ENCODE data around the gene EPHA6. TPM values are rescaled to one million over a fixed set of nuclear protein-coding genes. Genes with fewer than 3 reads are reported as not detected.

EPHA6 gene
- total RNA-seq, 1 experiment from 2014 or later = not detected

DNA sequence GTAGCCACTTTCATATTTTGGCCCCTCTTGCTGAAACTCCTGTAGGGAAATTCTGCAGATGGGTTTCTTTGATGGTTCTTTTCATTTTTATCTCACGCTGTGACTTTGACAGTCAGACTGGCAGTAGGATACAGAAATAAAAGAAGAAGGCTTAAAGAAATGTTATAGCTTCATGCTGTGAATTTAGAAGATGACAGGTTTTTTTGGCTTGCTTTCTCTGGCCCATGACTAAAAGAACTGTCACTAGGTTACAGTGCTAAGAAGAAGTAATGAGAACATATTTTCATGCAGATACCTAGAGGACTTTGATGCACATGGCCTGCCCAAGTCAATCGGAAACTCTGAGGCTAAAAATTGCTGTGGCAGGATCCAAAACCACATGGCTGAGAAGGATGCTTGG, 334.5 kb downstream of the EPHA6 start:
- no peak for DNase-seq (ENCODE audit: low read depth)

DNA sequence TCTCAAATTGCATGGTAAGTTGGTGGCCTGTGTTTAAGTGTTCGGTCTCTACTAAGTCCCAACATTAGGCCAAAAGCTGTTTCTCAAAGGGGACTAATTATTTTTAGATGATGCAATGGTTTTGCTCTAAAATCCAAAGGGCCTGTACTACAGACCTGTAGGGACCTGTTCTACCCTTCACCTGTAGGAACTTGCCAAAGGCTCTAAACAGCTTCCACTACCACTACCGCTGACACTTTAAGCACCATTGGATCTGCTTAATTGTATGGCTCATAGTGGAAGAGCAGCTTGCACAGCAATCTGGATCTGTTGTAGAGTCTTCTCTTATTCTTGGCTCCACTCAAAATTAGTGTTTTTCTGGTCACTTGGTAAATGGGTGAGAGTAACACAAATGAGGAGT, 346.8 kb downstream of the EPHA6 start:
- DNase-seq (ENCODE audit: low read depth) = no peak

DNA sequence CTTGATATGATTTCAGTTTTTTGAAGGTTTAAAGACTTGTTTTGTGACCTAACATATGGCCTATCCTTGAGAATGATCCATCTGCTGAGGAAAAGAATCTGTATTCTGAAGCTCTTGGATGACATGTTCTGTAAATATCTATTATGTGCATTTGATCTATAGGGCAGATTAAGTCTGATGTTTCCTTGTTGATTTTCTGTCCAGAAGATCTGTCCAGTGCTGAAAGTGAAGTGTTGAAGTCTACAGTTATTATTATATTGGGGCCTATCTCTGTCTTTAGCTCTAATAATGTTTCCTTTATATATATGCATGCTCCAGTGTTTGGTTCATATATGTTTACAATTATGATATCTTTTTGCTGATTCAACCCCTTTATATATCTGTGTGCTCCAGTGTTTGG, 362.8 kb downstream of the EPHA6 start:
- DNase-seq (ENCODE audit: low read depth) = no peak

DNA sequence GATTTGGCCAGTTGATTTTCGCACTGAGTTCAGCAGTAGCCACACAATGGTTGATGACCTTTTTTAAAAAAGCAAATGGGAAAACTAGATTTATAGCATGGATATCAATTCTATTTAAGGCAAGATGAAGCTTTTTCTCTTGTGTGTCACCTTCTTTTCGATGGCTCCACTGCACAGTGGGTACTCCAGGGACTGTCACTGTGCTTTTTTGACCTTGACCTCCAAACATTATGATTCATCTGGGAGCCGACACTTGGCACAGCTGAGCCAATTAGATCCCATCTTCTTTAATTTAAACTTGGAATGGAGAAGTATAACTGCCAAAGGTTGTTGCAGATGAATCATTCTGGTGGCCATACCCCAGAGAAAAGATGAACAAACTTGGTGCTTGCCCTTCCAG, 367.3 kb downstream of the EPHA6 start:
- DNase-seq (ENCODE audit: low read depth) = no peak

DNA sequence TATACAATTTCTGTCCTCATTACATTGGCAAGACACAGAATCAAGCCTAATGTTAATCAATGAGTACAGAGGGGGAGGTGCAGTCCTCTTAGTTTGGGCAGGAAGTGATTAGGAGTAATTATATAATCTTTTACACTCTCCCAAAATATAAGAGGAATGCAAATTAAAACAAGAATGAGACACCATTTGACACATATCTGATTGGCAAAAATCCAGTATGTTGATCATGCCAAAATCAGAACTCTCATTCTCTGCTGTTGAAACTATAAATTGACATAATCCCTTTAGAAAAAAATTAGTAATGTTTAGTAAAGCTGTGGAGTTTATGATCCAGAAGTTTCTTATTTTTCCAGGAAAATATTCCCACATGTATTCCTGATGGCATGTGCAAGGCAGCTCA, 373.4 kb downstream of the EPHA6 start:
- DNase-seq (ENCODE audit: low read depth) = no peak

DNA sequence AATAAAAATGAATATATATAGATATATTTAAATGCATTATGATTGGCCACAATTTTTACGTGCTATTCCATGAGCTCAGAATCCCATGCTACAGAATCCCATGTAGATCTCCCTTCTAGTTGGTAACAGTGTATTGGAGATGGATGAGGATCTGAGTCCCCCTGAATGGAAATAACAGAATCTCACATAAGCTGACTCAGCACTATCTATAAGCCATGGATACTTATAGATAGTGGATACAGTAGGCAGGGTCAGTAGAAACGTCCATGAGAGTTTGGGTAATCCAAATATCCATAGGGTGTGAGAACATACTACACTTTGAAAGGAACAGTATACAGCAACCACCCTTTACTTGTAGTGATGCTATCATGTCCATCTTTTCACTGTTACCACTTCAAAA, 375.4 kb downstream of the EPHA6 start:
- no peak for DNase-seq (ENCODE audit: low read depth)

DNA sequence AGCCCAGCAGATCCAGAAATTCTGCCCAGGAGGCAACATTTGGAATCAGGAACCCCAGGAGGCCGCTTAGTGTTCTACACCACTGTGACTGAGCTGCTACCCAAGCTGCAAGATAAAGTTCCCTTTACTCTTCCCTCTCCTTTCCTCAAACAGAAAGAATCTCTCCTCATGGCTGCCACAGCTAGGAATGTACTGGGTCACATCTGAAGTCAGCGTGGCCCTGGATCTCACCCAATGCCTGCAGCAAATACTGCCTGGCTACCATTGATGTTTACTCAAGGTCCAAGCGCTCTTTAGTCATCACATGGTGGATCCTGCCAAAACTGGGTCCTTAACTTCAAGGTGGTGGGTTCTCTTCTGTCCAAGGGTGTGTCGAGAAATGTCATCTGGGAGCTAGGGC, 382.7 kb downstream of the EPHA6 start:
- DNase-seq (ENCODE audit: low read depth) = no peak

DNA sequence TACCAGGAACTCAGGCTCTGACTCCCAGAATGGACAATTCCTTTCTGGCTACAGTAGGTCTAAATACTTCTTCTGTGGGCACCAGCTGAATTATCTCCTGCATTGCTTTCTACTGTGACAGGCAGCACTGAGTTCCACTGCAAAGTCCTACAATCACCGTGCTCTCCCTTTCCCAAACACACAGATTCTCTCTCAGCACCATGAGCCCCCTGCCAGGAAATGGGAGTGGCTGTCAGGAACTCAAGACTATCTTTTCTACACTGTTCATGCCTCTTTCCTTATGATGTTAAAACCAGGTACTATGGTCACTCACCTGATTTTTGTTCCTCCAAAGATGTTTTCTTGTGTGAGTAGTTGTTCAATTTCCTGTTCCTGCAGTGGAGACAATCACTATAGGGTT, 383.4 kb downstream of the EPHA6 start:
- DNase-seq (ENCODE audit: low read depth) = no peak

DNA sequence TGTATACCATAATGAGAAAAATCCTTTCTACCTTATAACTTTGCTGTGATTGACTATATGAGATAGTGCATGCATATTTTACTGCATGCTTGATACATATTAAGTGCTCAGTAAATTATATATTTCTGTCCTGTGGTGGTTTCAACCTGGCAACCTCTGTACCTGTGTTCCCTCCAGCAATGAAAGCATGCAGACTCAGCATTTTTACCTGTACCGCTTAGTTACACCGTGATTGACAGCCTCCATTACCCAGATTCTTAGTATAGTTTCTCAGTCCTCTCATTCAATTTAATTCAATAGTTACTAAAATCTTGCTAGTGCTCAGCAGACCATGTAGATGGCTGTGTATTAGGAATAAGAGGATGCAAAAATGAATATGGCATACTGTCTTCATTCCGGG, 386.0 kb downstream of the EPHA6 start:
- DNase-seq (ENCODE audit: low read depth) = no peak

DNA sequence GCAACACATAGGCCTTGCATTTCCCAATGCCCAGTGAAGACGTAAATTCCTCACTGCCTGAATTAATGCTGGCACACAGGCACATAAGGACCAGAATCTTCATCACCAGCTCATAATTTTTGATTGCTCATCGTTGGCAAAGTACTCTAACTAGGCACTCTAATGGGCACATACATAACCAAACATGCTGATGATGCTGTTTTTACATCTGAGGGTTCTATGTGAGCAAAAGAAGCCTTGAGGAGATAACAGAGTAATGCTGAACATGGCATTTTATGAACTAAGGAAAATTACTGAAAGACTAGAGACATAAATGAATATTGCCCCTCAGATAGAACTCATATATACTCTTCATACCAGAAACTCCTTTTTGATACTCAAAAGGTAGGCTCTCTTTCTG, 387.4 kb downstream of the EPHA6 start:
- DNase-seq (ENCODE audit: low read depth) = no peak

DNA sequence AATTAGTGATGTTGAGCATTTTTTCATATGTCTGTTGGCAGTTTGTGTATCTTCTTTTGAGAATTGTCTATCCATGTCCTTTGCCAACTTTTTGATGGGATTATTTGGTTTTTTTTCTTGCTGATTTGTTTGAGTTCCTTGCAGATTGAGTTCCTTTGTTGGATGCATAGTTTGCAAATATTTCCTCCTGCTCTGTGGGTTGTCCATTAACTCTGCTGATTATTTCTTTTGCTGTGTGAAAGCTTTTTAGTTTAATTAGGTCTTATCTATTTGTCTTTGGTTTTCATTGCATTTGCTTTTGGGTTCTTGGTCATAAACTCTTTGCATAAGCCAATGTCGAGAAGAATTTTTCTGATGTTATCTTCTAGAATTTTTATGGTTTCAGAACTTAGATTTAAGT, 414.6 kb downstream of the EPHA6 start:
- no peak for DNase-seq (ENCODE audit: low read depth)

DNA sequence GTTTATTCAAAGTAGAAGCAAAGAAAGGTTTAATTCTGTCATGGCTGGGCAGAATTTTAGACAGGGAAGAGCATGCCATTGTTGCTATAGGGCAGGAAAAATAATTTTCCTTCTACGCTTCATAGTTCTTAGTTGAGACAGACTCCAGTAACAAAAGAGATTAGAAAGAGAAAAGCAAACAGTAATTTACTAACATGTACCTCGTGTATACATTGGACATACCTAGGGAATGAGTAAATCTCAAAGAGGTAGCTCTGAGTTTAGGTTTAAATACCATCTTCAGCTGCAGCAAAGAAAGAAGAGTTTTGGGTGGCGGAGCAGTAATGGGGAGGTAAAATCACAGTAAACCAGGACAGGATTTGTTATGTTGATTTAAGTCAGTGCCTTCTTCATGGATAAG, 416.1 kb downstream of the EPHA6 start:
- DNase-seq (ENCODE audit: low read depth) = no peak

DNA sequence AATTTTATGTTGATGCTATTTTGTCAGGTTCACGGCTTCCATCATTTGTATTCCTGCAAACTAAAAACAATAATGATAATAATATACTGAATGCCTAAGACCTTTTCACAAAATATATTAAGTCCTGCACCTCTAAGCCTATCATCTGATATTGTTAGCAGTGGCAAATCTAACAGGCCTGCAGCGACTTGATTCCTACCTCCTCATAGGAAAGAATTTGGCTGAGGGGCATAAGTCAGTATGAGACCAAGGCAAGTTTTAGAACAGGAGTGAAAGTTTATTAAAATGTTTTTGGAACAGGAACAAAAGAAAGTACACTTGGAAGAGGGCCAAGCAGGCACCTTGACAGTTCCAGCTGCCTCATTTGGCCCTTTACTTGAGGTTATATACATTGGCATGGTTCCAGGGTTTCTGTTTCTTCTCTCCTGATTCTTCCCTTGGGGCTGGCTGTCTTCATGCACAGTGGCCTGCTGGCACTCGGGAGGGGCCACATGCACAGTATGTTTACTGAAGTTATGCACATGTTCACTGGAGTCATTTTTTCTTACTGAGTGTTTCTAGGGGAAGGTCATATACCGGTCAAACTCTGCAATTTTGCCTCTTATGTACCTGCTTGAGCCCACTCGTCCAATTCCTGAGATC, 418.1 kb downstream of the EPHA6 start:
- DNase-seq (ENCODE audit: low read depth) = no peak

DNA sequence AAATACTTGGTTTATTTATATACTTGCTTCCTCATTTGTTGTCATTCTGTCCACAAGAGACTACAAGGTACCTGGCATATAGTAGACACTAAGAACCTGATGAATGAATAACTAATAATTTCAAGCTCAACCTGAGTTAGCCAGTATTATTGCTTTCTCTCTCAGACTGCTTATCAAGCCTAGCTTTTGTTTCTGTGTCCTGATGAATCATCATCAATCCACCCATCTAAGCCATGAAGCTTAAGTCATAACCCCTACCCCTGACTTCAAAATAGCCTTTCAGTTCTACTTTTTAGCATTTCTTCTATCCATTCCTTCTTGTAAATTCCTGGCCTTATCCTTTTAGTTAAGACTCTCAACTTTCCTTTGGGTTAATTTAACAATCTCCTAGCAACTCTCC, 420.8 kb downstream of the EPHA6 start:
- no peak for DNase-seq (ENCODE audit: low read depth)

DNA sequence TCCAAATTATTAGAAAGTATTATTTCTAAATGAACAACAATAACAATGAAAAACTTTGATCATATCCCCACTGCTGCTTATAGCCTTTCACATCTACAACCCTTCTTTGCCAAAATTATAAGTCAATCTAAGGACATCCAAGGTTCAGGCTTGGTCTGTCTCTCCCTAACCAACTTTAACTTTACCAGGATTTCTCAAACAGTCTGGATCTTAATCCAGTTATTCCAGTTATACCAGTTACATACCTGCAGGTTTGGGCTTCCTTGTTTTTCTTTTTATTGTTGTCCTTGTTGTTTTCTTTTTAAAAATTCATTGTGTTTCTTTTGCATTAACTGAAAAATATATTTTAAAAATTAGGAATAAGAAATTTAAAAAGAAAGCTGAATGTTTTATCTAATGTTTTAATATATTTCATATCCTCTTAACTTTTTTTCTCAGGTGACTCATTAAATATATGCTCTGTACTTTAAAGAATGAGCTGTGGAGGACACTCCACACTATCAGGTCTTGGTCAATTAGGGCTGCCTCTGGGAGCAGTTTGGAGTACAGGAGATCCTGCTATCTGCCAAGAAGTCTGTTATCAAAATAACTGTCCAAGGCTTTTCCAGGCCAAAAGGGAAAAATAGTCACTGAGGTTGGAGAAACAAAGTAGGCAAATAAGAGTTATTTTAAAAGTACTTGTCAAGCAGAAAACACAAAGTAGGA, 421.4 kb downstream of the EPHA6 start:
- DNase-seq (ENCODE audit: low read depth) = no peak

DNA sequence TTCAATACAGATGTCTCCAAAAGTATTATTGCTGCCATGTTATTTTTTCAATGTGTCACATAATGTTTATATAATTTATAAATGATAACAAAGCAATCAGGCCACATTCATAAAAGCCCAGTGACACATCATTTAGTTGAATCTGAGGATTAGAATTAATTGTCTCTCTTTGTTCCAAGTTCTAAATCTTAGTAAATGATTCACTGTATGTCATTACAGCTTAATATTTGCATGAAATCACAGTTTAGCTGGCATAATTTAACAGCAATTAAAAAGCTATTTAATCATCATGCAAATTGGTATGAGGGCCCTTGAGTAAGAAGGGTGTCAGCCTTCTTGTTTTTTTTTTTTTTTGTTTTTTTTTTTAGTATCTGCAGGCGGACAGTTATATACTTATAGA, 427.0 kb downstream of the EPHA6 start:
- no peak for DNase-seq (ENCODE audit: low read depth)

DNA sequence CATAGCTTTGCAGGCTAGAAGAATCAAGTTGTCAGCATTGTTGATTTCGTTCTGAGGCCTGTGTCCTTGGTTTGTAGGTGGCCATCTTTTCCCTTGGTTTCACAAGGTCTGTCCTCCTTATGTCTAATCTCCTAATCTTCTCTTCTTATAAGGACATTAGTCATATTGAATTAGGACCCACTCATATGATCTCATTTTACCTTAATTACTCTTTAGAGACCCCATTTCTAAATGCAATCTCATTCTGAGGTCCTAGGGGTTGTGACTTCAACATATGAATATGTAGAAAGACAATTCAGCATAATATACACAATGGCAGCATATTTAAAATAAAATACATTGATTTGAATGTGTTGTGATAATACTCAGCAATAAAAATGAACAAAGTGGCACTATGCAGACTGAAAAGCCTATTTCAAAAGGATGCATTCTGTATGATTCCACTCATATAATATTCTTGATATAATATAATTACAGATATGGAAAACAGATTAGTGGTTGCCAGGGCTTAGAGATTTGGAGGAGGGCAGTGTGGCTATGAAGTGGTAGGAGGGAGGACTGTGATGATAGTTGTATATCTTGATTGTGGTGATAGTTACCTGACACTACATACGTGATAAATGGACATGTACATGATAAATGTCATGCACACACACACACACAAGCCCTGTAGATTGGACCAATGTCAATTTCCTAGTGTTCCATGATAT, 431.0 kb downstream of the EPHA6 start:
- no peak for DNase-seq (ENCODE audit: low read depth)

DNA sequence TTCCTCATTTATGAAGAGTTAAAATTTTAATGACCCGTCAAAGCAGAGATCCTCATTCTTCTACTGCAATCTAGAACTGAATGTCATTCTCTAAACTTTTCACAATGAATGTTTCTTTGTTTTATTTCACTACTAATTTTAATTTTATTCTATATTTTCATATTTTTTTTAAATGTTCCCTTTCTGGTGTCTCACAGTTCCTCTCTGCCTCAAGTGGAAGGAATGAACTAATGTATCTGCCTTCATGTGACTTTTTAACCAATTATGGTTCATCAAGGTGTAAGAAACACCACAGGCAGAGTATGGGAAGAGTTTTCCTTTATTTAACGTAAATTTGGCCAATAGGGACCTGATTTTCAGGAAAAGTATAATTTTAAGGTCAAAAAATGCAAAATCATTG, 441.7 kb downstream of the EPHA6 start:
- no peak for DNase-seq (ENCODE audit: low read depth)

DNA sequence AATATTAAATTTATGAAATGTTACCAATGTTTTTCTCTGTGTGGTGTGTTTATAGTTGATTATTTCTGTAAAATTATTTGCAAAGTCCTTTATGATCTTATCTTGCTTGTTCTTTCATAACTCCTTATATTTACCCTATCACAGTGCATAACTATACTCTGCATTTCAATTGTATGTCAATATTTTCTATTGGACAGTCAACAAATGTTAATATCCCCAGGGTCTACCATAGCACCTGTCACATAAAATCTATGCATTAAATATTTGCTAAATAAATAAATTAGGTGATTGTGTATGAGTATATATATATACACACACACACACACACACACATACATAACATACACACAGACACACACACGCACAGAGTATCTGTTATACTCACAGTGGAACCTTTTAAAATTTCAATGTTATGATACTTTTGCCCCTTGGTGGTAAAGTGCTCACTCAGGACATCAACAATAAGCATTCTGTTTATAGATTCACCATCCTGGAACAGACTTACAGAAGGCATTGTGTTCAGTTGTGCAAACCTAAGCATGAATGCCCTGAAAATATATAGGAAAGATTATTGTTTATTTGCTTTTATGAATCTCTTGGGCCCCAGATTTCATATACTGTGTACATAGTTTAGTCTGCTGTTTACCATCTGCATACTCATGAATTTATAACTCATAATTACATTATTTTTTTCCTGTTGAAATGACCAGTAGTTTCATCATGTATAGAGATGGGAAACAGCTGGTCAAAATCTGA, 443.7 kb downstream of the EPHA6 start:
- DNase-seq (ENCODE audit: low read depth) = no peak

DNA sequence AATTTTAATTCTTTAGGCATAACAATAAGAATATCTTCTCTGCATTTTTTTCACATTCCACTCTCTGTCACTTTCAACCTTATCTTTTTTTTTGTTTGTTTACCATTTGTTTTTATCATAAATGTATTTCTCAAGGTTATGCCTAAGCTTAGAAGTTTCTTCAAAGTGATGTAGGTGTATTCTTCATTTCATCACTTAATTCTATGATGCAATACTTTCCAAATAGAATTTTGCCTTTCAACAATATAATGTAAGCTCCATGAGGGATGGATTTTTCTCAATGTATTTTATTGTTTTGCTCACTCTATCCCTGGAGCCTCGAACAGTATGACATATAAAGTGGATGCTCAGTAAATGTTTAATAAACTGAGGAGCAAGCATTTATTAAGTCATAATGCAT, 444.9 kb downstream of the EPHA6 start:
- DNase-seq (ENCODE audit: low read depth) = no peak

DNA sequence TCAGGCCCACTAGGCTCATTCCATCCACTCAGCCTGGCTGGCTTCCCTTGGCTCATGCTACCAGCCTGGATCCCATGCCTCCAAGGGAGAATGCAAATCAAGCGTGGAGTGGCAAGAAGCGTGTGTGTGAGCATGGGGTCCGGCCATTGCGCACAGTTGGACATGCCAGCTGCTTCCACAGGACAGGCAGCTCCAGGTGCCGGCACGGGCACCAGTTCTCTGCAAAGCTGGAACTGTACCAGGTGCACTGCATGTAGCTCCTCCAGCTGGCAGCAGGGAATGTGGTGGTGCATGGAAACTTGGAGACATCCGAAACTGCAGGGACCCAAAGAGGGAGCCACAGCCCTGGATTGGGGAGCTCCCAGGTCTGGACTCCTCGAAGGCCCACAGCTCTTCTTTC, 449.8 kb downstream of the EPHA6 start:
- DNase-seq (ENCODE audit: low read depth) = no peak

DNA sequence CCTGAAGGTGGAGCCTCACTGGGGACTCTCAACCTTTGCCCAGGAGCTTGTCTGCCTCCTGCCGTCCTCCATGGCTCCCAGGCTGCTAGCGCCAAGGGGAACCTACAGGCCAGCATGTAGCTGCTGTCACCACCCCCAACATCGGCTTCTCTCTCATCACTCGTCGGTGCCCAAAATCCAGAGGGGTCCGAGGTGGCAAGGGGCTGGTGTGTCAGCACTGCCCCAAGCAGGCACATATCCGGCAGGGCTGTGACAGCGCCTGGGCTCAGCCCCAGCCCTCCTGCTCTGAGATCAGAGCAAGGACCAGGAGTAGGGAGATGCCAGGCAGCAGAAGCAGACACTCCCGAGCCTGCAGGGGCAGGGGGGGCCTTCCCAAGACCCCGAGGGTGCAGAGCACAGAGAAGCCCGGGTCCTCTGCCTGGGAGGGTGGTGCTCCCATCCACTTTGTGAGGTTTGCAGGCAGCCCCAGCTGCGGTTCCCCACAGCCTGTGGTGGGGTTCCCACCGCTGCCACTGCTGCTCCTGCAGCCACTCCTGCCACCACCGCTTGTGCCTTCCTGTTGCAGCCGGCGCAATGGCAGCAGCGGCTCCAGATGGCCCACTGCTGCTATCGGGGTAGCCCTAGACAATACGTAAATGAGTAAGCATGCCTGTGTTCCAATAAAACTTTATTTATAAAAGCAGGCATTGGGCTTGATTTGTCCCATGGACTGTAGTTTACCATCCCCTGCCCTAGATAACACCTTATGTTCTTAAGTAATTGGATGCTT, 451.0 kb downstream of the EPHA6 start:
- DNase-seq (ENCODE audit: low read depth) = no peak

Data from RPMI7951 (cell line).